Lower leg skin (tissue), 4 donors: ENCODE results near the gene GPSM1. TPM values are rescaled to one million over a fixed set of nuclear protein-coding genes. Genes with fewer than 3 reads are reported as not detected.

ENCODE experiments used
- DNase-seq, 2 donors: peaks; one replicate each; pipeline ENCODE4 v3.0.0-alpha.2; 2019; ENCODE audit warnings: low spot score in 2 of 2
- H3K4me3 ChIP-seq: fragments of 200-600 bp; sonication (generic); 2 replicates; pipeline ENCODE4 v1.5.1; 2017; ENCODE audit warnings: mild to moderate bottlenecking, low read depth; ENCODE audit not compliant: poor library complexity, severe bottlenecking
- POLR2A ChIP-seq, 2 donors: fragments of 450-650 bp; IDR thresholded peaks; one replicate each; pipeline ENCODE4 v1.6.1; 2016 to 2017; ENCODE audit warnings: antibody characterized with exemption in 2 of 2, mild to moderate bottlenecking in 1 of 2, moderate library complexity in 1 of 2
- WGBS, 2 donors: methylation state at CpG; one replicate each; pipeline ENCODE4 v1.1.5; 2018; 5-methylcytosine and 5-hydroxymethylcytosine counted together
- intact Hi-C: fragments of 100-400 bp; cut with DNase I; formaldehyde crosslinking; loops from one replicate; pipeline ENCODE4 v1.15.0; 2023; ENCODE audit warnings: low total_unique reads
- total RNA-seq, 4 donors: library from RNA; depleted of rRNA; stranded (reverse); fragments of >200 nt; gene quantifications; one replicate each; pipeline ENCODE4 v1.1.0, GENCODE V29; 2016
- TF ChIP-seq, protein P1 (sequence below), 3 donors: fragments of 450-650 bp; IDR thresholded peaks; one replicate each; pipeline ENCODE4 v1.5.1; 2016; ENCODE audit warnings: antibody characterized with exemption in 3 of 3, mild to moderate bottlenecking in 3 of 3, moderate library complexity in 2 of 3

The GPSM1 gene
- total RNA-seq, 4 donors from 2014 or later = 21.0 to 37.1 (median 28.1) TPM

DNA sequence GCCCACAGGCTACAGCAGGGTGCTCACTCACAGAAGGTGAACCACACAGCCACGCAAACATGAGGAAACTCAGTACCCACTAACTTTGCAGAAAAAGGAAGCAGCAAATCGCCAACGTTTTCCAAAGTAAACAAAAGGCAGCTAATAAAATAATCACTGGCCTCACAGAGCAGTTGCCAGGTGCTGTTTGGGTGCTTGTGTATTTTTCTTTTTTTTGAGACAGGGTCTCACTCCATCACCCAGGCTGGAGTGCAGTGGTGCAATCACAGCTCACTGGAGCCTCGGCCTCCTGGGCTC lies 68.8 kb downstream of the GPSM1 start:
- WGBS, 2 donors = 77 to 83% methylated on average over 4 of the region's 4 CpGs
- no peak overlapping the region for H3K4me3 ChIP-seq
- DNase-seq = no peak
- no peak for TF ChIP-seq POLR2A (IDR thresholded peaks at IDR 0.05)
- TF ChIP-seq, protein P1, sequence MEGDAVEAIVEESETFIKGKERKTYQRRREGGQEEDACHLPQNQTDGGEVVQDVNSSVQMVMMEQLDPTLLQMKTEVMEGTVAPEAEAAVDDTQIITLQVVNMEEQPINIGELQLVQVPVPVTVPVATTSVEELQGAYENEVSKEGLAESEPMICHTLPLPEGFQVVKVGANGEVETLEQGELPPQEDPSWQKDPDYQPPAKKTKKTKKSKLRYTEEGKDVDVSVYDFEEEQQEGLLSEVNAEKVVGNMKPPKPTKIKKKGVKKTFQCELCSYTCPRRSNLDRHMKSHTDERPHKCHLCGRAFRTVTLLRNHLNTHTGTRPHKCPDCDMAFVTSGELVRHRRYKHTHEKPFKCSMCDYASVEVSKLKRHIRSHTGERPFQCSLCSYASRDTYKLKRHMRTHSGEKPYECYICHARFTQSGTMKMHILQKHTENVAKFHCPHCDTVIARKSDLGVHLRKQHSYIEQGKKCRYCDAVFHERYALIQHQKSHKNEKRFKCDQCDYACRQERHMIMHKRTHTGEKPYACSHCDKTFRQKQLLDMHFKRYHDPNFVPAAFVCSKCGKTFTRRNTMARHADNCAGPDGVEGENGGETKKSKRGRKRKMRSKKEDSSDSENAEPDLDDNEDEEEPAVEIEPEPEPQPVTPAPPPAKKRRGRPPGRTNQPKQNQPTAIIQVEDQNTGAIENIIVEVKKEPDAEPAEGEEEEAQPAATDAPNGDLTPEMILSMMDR (IDR thresholded peaks at IDR 0.05) = no peak
- intact Hi-C loops = no loop called here

DNA sequence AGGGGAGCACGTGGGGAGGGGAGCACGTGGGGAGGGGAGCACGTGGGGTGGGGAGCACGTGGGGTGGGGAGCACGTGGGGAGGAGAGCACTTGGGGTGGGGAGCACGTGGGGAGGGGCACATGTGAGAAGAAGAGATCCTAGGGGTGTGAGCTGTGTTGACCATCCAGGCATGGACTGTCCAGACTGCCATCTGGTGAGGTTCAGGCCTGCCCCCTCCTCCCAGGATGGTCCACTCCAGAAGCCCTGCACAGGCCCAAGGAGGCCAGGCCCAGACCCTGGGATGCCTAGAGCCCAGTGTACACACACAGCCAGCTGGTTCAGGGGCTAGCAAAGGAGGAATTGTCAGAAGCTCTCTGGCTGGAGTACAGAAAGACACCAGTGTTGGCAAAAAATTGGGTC lies 70.3 kb downstream of the GPSM1 start:
- WGBS, 2 donors = 51 to 85% methylated on average over 6 of the region's 6 CpGs
- intact Hi-C loops = no loop called here
- no peak for DNase-seq
- no peak for TF ChIP-seq POLR2A (IDR thresholded peaks at IDR 0.05)
- TF ChIP-seq, protein P1 (IDR thresholded peaks at IDR 0.05) = no peak
- no peak overlapping the region for H3K4me3 ChIP-seq

DNA sequence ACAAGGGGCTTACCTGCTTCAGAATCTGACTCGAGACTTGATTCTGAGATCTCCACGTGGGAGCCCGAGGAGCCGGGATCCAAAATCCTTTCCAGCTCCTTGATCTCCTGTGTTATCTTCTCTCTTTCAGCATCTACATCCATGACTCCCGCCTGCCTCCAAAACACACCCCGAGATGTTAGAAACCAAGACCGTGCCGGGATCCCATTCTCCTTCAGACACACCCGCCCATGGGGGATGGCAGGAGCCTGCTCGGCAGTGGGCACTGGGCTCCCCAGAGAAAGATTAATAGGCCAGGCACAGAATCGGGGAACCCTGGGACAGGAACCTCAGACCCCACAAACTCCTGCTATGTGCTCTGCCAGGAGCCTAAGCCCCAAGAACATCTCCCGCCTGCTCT lies 70.9 kb downstream of the GPSM1 start:
- intact Hi-C loops = no loop called here
- TF ChIP-seq, protein P1 (IDR thresholded peaks at IDR 0.05) = no peak
- no peak for TF ChIP-seq POLR2A (IDR thresholded peaks at IDR 0.05)
- no peak overlapping the region for H3K4me3 ChIP-seq
- no peak for DNase-seq
- 94 to 97% methylated on average over 12 of the region's 12 CpGs for WGBS, 2 donors

DNA sequence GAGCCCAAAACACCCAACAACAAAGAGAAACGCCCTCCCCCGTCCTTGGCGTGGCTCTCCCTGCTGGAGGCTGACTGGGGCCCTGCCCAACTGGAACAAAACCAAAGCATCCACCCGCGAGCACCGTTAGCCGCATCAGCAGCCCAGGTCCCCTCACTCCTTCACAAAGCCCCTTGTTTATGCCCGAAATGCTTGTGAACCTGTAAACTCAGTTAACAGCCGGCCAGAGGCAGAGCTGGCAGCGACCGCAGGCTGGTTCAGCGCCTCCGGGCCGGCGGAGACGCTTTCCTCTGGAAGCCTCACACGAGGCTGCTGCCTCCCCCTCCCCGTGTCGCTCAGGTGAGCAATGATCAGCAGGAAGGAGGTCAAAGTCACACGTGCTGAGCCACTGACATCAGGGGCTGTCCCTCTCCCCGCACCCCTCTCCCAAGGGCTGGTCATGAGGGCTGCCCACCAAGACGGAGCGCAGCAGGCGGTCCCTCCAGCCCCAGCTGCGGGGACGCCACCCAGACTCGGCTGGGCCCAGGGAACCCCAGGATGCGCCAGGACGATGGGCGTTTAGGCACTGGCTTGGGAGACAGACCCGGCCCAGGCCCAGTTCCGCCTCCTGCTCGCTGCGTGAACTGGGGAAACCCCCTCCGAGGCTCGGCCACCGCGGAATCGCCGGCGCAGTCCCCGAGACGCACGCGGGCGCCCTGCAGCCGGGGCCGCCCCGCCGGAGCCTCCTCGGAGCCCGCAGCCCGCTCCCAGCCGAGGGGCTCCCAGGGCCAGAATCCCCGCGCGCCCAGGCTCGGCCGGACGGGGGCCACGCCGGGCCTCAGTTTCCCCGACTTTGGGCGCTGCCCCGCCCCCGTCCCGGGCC lies 72.1 kb downstream of the GPSM1 start:
- WGBS, 2 donors = 1 to 2% methylated on average over 25 to 33 of the region's 67 CpGs
- H3K4me3 ChIP-seq = peak overlapping the region; percentile 73
- DNase-seq = no peak
- TF ChIP-seq, protein P1 (IDR thresholded peaks at IDR 0.05) = no peak
- no peak for TF ChIP-seq POLR2A (IDR thresholded peaks at IDR 0.05)
- intact Hi-C loops = no loop called here

DNA sequence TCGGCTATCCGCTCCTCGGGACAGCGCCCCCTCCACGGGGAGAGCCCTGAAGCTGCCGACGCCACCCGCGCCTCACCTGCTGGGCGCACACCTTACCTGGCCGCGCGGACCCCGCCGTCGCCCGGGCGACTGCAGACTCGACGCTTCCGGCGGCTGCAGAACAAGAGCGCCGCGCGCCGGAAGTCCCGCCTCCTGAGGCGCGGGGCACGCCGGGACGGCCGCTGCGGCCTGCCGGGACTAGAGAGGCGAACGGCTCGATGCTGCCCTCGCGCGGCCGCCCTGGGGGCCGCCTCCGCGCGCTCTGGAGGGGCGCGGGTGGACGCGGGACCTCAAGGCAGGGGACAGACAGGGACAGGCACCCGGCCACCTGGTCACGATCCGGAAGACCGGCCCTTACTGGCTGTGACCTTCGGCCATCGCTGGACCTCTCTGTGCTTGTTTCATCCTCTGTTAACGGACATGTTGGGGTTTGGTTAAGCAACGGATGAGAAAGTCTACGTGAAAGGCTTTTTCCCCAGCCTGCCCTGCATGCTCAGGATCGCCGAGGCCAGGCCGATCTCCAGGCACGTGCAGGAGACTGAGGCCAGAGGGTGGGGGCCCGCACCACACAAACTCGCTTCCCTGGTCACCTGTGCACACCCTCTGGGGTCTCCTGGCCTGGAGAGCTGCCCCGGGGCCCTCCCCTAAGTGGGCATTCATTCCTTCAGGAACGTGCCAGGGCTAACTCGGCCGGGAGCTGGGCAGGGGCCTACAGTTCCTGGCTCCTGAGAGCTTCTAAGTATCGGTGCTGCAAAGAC lies 72.9 kb downstream of the GPSM1 start, which contains the start of gene SNAPC4:
Gene SNAPC4, minus strand, starts transcription at position 133 of the 797 bp plus-strand sequence. CDS start 1,742 bp downstream, outside the sequence.
- TF ChIP-seq POLR2A (IDR thresholded peaks at IDR 0.05) = no peak
- TF ChIP-seq, protein P1 (IDR thresholded peaks at IDR 0.05) = no peak
- DNase-seq = peak; percentile 71 to 95
- WGBS, 2 donors = 7 to 16% methylated on average over 16 to 60 of the region's 71 CpGs
- intact Hi-C loops = no loop called here
- peak within 1 kb of the TSS; percentile 73 for H3K4me3 ChIP-seq
